Hindlimb muscle (tissue), 1 donor: ENCODE data around the gene DCAF6. TPM values are rescaled to one million over a fixed set of nuclear protein-coding genes. Genes with fewer than 3 reads are reported as not detected.
"Not testable (repeated sequence)": the region's sequence is repeated elsewhere in the genome, so short reads cannot be mapped to it uniquely, and the experiment has no call there.

Experiments used
- DNase-seq: peaks from one replicate; pipeline ENCODE4 v3.0.0-alpha.2; 2013
- polyA plus RNA-seq: library from polyadenylated mRNA; unstranded; fragments of 120-200 nt; gene quantifications from one replicate; pipeline ENCODE4 v1.2.1, GENCODE V29; 2013; ENCODE audit not compliant: insufficient read length

DCAF6 gene
- polyA plus RNA-seq, 1 donor: 134 TPM

GRCh38 chr1:167924543-167925231 is 11.8 kb upstream of the DCAF6 start:
- no peak for DNase-seq

- no peak for DNase-seq
Measured at GRCh38 chr1:167926486-167926997, 9.9 kb upstream of the DCAF6 start.

DNA sequence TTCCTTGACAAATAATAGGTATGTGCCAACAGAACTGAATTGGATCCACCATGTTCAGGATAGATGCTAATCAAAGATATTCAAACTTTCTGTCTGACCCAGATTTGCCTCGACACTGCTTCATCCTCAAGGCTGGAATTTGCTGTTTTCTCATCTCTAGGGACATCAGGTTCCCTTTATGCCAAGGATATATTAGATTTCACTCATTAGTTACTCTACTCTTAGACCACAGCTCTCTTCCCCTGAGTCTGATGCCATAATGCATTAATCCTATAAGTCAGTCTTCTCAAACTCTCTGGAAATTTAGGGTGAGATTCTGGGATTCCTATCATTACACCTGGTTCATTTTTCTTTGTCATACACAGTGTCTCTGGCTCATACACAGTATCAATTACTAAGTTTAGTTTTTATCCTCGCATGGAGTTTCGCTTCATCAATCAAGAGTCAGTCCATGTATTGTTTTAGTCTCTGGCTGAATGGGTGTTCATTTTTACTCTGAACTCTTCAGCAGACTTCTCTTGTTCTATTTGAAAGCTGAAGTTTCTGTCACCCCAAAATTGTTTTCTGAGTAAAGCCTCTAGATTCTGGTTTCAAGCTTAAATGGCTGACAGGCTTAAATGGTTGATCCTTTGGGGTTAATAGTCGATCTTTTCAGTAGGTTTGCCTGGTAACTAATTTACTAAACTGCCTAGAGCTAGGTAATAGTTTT is 9.3 kb upstream of the DCAF6 start:
- no peak for DNase-seq

GRCh38 chr1:167928457-167928852 is 8.0 kb upstream of the DCAF6 start:
- DNase-seq: no peak

DNA sequence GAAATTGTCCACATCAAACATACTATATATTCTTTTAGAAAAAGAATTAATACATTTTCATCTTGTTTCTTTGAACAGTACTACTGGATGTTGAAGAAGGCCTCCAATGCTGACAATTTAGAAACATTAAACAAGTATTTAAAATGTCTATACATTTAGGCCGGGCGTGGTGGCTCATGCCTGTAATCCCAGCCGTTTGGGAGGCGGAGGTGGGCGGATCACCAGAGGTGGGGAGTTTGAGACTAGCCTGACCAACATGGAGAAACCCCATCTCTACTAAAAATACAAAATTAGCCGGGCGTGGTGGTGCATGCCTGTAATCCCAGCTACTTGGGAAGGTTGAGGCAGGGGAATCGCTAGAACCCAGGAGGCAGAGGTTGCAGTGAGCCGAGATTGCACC is 7.6 kb upstream of the DCAF6 start:
- DNase-seq: not testable (repeated sequence)

- no peak for DNase-seq
Measured at GRCh38 chr1:167929725-167930124, 6.8 kb upstream of the DCAF6 start.

- DNase-seq: no peak
Measured at GRCh38 chr1:167933788-167934187, 2.7 kb upstream of the DCAF6 start.

DNA sequence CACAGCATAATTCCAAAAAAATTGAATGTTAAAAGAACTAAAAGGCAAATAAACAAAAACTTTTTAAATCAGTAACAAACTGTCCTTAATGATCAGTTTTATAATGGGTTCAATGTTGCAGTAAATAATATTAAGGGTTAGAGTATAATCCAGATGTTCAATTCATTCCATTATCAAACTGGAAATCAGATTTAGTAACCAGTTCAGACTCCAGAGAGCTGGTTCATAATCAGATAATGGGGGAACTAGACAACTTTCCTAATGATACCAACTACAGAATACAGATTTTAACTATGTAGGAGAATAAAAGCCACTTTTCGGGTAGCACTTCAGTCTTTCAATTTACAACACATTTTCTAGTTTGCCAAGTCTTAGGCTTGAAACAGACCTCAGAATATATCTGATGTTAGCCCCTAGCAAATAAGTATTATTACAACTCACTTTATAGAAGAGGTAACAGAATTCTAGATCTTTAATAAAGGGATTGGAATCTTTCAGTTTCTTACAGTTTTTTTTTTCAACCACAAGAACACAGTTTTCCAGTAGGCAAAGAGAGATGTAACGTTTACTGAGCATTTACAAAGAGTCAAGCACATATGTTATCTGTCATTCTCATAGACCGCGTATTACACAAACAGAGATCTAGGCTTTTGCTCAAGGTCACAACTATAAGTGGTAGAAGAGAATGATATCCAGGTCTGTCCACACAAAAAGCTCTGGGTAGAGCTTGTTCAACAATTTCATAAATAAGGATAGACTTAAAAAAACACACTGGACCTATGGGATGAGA is 1.9 kb upstream of the DCAF6 start:
- no peak for DNase-seq

DNA sequence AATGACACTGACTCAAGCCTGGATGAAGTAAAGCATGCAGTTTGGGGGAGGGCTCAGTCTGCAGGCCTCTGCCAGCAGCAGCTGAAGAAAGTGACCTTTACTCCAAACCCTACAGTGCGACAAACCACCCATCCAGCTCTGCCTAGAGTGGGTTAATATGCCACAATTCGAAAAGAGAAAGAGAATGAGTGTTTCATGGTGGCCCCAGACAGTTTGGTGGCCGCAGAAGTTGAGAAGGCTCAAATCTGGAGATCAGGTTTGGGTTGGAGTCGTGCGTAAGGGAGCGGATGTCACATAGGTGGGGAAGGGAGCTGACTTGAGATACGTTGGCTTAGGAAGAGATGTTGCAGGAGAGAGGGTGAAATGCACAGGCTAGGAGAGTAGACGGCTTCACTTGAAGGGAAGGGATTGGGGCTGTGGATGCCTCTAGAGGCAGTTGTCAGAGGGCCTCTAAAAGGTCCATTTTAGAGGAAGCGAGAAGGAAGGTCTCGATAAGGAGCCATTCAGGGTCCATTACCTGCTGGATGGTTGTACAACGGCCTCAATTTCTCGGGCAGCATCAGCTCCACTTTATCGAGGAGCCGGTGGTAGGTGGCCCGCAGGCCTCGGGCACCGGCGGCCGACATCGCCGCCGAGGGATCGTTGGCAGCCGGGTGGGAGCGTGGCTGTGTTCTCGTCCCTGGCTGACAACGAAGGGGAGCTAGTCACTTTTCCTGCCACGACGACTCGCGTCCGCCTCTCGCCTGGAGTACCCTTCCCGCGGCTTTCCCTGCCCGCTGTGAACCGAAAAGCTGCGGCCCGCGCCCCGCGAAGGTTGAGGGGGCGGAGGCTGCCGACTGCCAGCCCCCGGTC is 1.0 kb upstream of the DCAF6 start:
- DNase-seq: peak; percentile 59

DNA sequence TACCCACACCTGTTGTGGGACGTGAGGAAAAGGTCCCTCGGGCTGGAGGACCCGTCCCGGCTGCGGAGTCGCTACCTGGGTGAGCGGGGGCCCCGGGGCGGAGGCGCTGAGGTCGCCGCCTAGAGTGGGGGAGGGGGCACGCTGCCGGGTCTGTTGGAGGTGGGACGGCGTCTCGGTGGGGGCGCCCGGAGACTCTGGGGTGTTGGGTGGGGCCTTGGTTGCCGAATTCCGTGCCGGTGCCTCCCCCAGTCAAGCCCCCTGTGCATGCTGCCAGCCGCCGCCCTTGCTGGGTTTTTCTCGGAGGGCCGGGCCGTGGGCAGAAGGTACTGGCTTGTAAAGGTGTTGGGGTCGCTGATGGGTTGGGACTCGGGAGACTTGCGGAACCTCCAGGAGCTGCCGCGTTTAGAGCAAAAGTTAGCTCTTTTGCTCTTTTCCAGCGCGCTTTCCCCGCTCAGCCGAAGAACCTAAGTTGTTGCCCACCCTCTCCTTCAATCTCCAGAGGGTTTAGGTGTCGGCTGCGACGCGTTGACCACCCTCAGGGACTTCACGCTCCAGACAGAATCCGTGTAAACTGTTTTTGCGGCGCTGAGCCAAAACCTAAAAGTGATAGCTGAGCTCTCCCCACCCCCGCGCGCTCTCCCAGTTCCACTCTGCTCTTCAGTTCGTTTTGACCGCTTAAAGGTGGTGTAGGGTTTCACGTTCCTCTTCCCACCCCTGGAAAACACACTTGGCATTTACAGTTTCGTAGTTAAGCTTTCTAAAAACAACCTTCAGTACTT is 636 bp downstream of the DCAF6 start, which contains the start of gene MPC2:
Gene MPC2 (minus strand): TSS at position 143 of the 779 bp plus-strand sequence. CDS start 1,231 bp downstream, outside the sequence.
- peak; percentile 82 for DNase-seq

DNA sequence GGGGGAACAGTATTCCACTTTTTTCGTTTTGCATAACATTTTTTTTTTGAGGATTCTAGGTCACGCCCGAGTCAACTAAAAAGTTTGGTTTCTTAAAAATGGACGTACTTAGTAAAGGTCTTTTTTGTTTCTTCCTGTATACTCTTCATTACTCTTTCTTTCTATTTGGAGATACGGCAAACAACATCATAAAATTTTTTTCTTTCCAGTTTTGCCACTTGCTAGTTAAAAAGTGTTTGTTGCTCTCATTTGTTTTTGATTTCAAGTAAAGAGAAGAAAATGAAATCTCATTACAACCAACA is 1.2 kb downstream of the DCAF6 start:
- DNase-seq: no peak

GRCh38 chr1:167938080-167938636 is 1.7 kb downstream of the DCAF6 start:
- no peak for DNase-seq

DNA sequence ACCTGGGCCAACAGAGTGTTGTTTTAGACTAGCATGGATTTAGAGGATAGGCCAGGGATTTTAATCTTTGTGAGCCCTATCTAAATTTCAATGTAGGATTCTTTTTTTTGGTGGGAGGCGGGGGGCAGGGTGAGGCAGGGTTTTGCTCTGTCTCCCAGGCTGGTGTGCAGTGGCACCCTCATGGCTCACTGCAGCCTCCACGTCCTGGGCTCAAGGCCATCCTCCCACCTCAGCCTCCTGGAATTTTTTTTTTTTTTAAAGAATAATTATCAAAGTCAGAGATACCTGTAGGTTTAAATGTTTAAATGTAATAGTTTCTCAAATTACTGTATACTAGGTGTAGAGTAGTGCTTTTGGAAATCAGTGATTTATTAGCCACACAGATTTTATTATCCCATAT is 3.8 kb downstream of the DCAF6 start:
- DNase-seq: no peak

- DNase-seq: no peak
Measured at GRCh38 chr1:167943541-167943940, 7.1 kb downstream of the DCAF6 start.

- no peak for DNase-seq
Measured at GRCh38 chr1:167947733-167948132, 11.2 kb downstream of the DCAF6 start.

DNA sequence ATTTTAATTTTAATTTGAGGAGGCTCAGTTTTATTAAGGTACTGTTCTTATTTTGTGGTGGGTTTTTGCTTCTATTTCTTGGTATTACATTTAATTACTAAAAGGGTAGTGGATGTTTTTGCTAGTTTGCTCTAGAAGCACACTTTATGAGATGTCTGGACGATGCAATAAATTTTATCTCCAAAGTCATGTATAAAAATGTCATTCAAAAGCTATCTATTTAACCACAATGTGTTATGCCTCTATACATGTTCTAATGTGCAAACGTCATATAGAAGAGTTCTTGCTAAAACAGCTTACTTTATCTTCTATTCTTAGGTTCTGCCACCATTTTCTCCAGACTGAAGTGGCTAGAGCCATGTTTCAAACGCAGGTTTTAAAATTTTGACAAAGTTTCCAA is 13.3 kb downstream of the DCAF6 start:
- no peak for DNase-seq

DNA sequence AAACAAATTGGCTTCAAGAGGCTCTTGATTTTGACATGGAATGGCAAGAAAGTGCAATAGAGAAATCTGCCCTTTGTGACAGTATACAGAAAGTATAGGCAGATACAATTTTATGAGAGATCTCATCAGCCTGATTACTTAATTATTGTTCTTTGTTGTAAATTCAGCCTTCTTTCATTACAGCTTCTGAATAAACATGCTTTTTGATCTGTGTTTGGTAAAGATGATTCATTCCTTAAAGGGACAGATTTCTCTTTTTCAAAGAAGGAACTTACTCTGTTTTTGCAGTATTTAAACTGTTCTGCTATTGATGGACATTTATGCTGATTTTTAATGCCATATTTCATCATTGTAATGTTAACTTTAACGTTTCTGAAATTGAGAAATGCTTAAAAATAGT is 14.1 kb downstream of the DCAF6 start:
- DNase-seq: no peak

- DNase-seq: no peak
Measured at GRCh38 chr1:167955915-167956314, 19.4 kb downstream of the DCAF6 start.

- DNase-seq: no peak
Measured at GRCh38 chr1:167957710-167958109, 21.2 kb downstream of the DCAF6 start.

GRCh38 chr1:167964646-167965045 is 28.2 kb downstream of the DCAF6 start:
- DNase-seq: no peak

DNA sequence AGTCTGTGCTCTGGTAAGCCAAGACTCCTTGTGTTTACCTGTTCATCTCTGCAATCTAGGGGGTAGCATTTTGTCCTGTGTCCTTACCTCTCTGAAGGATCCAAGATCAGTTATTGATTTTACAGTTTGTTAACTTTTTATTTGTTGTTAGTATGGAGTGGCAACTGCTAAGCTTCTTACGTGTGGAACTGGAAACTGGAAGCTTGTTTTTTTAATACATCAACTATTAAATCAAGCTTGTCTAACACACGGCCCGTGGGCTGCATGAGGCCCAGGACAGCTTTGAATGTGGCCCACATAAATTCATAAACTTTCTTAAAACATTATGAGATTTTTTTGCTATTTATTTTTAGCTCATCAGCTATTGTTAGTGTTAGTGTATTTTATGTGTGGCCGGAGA is 29.6 kb downstream of the DCAF6 start:
- no peak for DNase-seq
